BLaER1 (cell line): ENCODE measurements around the gene ANKRD13A.
"Not testable (repeated sequence)": the region's sequence is repeated elsewhere in the genome, so short reads cannot be mapped to it uniquely, and the experiment has no call there.

Experiments
- H3K27ac ChIP-seq: shearing (Covaris generic); formaldehyde crosslinking; 2 replicates; pipeline ENCODE4 v1.8.1; 2022
- H3K27me3 ChIP-seq: shearing (Covaris generic); formaldehyde crosslinking; 2 replicates; pipeline ENCODE4 v1.8.1; 2022
- H3K36me3 ChIP-seq: shearing (Covaris generic); formaldehyde crosslinking; 2 replicates; pipeline ENCODE4 v1.8.1; 2022
- H3K4me1 ChIP-seq: shearing (Covaris generic); formaldehyde crosslinking; 2 replicates; pipeline ENCODE4 v1.8.1; 2022
- H3K4me2 ChIP-seq: shearing (Covaris generic); formaldehyde crosslinking; 2 replicates; pipeline ENCODE4 v1.8.1; 2022
- H3K4me3 ChIP-seq: shearing (Covaris generic); formaldehyde crosslinking; 2 replicates; pipeline ENCODE4 v1.8.1; 2022
- H3K9ac ChIP-seq: shearing (Covaris generic); formaldehyde crosslinking; 2 replicates; pipeline ENCODE4 v1.8.1; 2022
- H3K9me3 ChIP-seq: shearing (Covaris generic); formaldehyde crosslinking; 2 replicates; pipeline ENCODE4 v1.8.1; 2022
- H4K20me1 ChIP-seq: shearing (Covaris generic); formaldehyde crosslinking; 2 replicates; pipeline ENCODE4 v1.8.1; 2022
- Cebpa-rat ChIP-seq: shearing (Covaris generic); IDR thresholded peaks from 2 replicates; pipeline ENCODE4 v1.8.1; 2022

The ANKRD13A gene

DNA sequence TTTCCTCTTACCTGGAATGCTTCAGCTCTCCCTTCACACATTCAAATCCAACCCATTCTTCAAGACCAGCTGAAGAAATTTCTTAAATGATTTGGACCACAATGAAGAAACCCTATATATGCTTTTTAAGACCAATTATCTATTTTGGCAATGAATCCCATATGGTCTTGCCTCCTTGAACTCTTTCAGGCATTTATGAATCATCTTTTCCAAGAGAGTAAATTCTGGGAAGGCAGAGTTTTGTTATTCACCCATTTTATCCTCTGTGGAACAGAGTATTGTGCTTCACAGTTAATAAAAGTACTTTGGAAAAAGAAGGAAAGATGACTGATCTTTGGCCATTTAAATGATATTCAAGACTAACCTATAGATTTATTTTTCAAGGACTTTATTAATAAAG lies 17.0 kb upstream of the ANKRD13A start:
- H3K36me3 ChIP-seq: peaks cover 100% of the 10 kb centered on the region
- H4K20me1 ChIP-seq: no peaks in the 10 kb centered on the region; the same call in 1 of the 2 replicates
- H3K4me3 ChIP-seq: no peak overlapping the region
- H3K27ac ChIP-seq: no peak overlapping the region
- H3K4me1 ChIP-seq: no peaks in the 10 kb centered on the region
- peaks cover 5% of the 10 kb centered on the region for H3K9me3 ChIP-seq
- no peaks in the 10 kb centered on the region for H3K27me3 ChIP-seq
- no peak overlapping the region for H3K4me2 ChIP-seq
- H3K9ac ChIP-seq: no peak overlapping the region
- no peak for TF ChIP-seq Cebpa-rat

GRCh38 chr12:109983432-109984142 lies 15.6 kb upstream of the ANKRD13A start:
- Histone ChIP-seq H3K9me3 (peaks cover 5% of the 10 kb centered on the region), H3K4me3 (no peak overlapping the region), H3K4me2 (no peak overlapping the region), H3K27me3 (no peaks in the 10 kb centered on the region), H3K4me1 (no peaks in the 10 kb centered on the region), H3K9ac (no peak overlapping the region), H3K36me3 (peaks cover 100% of the 10 kb centered on the region), H4K20me1 (no peaks in the 10 kb centered on the region; the same call in 1 of the 2 replicates), H3K27ac (no peak overlapping the region)
- no peak for TF ChIP-seq Cebpa-rat

DNA sequence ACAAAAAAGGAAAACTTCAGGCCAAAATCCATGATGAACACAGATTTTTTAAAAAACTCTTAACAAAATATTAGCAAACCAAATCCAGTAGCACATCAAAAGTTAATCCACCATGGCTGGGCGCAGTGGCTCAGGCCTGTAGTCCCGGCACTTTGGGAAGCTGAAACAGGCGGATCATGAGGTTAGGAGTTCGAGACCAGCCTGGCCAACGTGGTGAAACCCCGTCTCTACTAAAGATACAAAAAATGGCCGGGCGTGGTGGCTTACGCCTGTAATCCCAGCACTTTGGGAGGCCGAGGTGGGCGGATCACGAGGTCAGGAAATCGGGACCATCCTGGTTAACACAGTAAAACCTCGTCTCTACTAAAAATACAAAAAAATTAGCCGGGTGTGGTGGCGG lies 13.0 kb upstream of the ANKRD13A start:
- Histone ChIP-seq H4K20me1 (peaks cover 20% of the 10 kb centered on the region; the same call in 1 of the 2 replicates), H3K36me3 (peaks cover 99% of the 10 kb centered on the region)
- not testable (repeated sequence) for H3K27ac ChIP-seq, H3K4me3 ChIP-seq, H3K4me2 ChIP-seq, H3K4me1 ChIP-seq, H3K9ac ChIP-seq, H3K27me3 ChIP-seq, H3K9me3 ChIP-seq

DNA sequence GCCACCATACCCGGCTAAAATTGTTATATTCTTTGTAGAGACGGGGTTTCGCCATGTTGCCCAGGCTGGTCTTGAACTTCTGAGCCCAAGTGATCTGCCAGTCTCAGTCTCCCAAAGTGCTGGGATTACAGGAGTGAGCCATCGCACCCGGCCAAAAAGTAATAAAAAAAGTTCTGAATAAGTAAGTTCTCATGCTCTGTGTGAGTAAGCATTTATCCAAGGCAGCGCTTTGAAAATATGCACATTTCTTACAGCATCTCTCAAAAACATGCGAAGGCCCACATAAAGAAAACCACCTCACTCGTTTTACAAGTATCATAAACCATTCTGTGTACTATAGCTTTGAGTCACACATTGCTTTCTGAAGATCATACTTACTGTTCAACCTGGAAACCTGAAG lies 11.6 kb upstream of the ANKRD13A start:
- Histone ChIP-seq H3K27me3 (no peaks in the 10 kb centered on the region), H3K4me1 (no peaks in the 10 kb centered on the region), H4K20me1 (peaks cover 33% of the 10 kb centered on the region), H3K4me3 (no peak overlapping the region), H3K9ac (no peak overlapping the region), H3K9me3 (no peaks in the 10 kb centered on the region), H3K36me3 (peaks cover 99% of the 10 kb centered on the region), H3K27ac (no peak overlapping the region), H3K4me2 (no peak overlapping the region)
- TF ChIP-seq Cebpa-rat: no peak

GRCh38 chr12:109988274-109988673 lies 11.0 kb upstream of the ANKRD13A start:
- Histone ChIP-seq H3K36me3 (peaks cover 99% of the 10 kb centered on the region), H3K9ac (no peak overlapping the region), H3K27me3 (no peaks in the 10 kb centered on the region), H3K4me2 (no peak overlapping the region), H3K27ac (no peak overlapping the region), H3K4me3 (no peak overlapping the region), H3K4me1 (peaks cover 3% of the 10 kb centered on the region), H4K20me1 (peaks cover 39% of the 10 kb centered on the region), H3K9me3 (no peaks in the 10 kb centered on the region)
- TF ChIP-seq Cebpa-rat: no peak

- Histone ChIP-seq H3K4me3 (no peak overlapping the region), H4K20me1 (peaks cover 46% of the 10 kb centered on the region), H3K9ac (no peak overlapping the region), H3K4me1 (peaks cover 9% of the 10 kb centered on the region), H3K36me3 (peaks cover 93% of the 10 kb centered on the region), H3K4me2 (no peak overlapping the region), H3K27ac (no peak overlapping the region), H3K9me3 (no peaks in the 10 kb centered on the region), H3K27me3 (no peaks in the 10 kb centered on the region)
- TF ChIP-seq Cebpa-rat: no peak
Measured at GRCh38 chr12:109988903-109989302, 10.3 kb upstream of the ANKRD13A start.

- Histone ChIP-seq H3K27me3 (no peaks in the 10 kb centered on the region), H3K9me3 (no peaks in the 10 kb centered on the region), H3K4me3 (no peak overlapping the region), H4K20me1 (peaks cover 50% of the 10 kb centered on the region), H3K27ac (no peak overlapping the region), H3K4me1 (peaks cover 14% of the 10 kb centered on the region), H3K4me2 (no peak overlapping the region), H3K36me3 (peaks cover 88% of the 10 kb centered on the region), H3K9ac (no peak overlapping the region)
- TF ChIP-seq Cebpa-rat: no peak
Measured at GRCh38 chr12:109989380-109989779, 9.8 kb upstream of the ANKRD13A start.

DNA sequence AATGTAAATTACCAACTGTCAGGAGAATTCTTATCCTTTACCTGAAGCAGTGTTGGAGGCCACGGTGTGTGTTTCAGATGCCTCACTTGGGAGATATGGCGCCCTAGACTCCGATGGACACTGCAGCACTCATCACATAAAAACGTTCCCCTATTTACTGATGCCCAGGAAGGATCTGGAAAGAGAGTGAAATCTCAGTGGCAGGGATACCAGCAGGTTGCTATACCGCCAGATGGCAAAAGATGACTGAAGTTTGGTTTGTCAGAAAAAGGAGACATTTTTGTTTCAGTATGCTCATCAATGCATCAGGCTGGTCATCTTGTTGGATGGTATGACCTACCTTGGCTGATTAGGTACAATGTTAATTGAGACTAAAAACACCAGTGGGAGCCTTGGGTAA lies 7.6 kb upstream of the ANKRD13A start:
- H3K4me2 ChIP-seq: no peak overlapping the region
- H3K9ac ChIP-seq: no peak overlapping the region
- peaks cover 66% of the 10 kb centered on the region for H3K36me3 ChIP-seq
- TF ChIP-seq Cebpa-rat: no peak
- peaks cover 63% of the 10 kb centered on the region for H4K20me1 ChIP-seq
- H3K27ac ChIP-seq: no peak overlapping the region
- no peak overlapping the region for H3K4me3 ChIP-seq
- no peaks in the 10 kb centered on the region for H3K9me3 ChIP-seq
- no peaks in the 10 kb centered on the region for H3K27me3 ChIP-seq
- H3K4me1 ChIP-seq: peaks cover 26% of the 10 kb centered on the region

DNA sequence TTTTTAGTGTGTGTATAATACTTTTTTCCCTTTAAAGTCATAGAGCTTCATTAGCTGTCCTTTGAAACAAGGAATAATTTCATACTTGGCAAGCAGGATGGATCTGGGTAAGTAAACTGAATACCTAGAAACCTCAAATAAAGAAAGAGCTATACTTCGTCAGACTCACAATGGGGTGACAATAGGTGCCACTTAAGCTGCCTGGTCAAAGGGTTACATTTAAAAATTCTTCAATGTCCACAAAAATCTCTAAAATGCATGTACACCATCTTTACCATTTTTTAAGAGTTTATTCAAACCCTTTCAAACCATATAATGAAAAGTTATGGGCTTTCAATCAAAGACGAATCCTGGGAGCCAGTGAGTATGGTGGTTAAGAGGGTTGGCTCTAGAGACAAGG lies 6.1 kb upstream of the ANKRD13A start:
- Histone ChIP-seq H3K36me3 (peaks cover 51% of the 10 kb centered on the region), H4K20me1 (peaks cover 63% of the 10 kb centered on the region), H3K4me2 (peak overlapping the region; percentile 26), H3K27ac (no peak overlapping the region), H3K9ac (no peak overlapping the region), H3K27me3 (no peaks in the 10 kb centered on the region), H3K4me3 (no peak overlapping the region), H3K4me1 (peaks cover 32% of the 10 kb centered on the region), H3K9me3 (no peaks in the 10 kb centered on the region)
- TF ChIP-seq Cebpa-rat: no peak

- Histone ChIP-seq H3K9me3 (no peaks in the 10 kb centered on the region), H4K20me1 (peaks cover 58% of the 10 kb centered on the region), H3K9ac (peak overlapping the region; percentile 97), H3K36me3 (peaks cover 36% of the 10 kb centered on the region), H3K4me3 (peak overlapping the region; percentile 98), H3K27ac (peak overlapping the region; percentile 97), H3K4me2 (peak overlapping the region; percentile 87), H3K27me3 (peaks cover 7% of the 10 kb centered on the region; the same call in 1 of the 2 replicates), H3K4me1 (peaks cover 40% of the 10 kb centered on the region)
- TF ChIP-seq Cebpa-rat: no peak
Measured at GRCh38 chr12:109994401-109995175, 4.6 kb upstream of the ANKRD13A start.
